ENCODE data around the gene KCNMB4.
"Not testable (repeated sequence)": the region's sequence is repeated elsewhere in the genome, so short reads cannot be mapped to it uniquely, and the experiment has no call there.

KCNMB4 gene

GRCh38 chr12:70367258-70368141, 1.4 kb downstream of the KCNMB4 start:
- DNase-seq (ENCODE audit: extremely low spot score, insufficient read length, low read depth) (no peak), FAIRE-seq (no peak)

GRCh38 chr12:70372881-70373280, 6.8 kb downstream of the KCNMB4 start:
- DNase-seq (ENCODE audit: extremely low spot score, insufficient read length, low read depth) (no peak), FAIRE-seq (no peak)

GRCh38 chr12:70379846-70380245, 13.8 kb downstream of the KCNMB4 start:
- DNase-seq (ENCODE audit: extremely low spot score, insufficient read length, low read depth), result no peak
- no peak for FAIRE-seq

GRCh38 chr12:70383484-70383883, 17.4 kb downstream of the KCNMB4 start:
- FAIRE-seq (no peak), DNase-seq (ENCODE audit: extremely low spot score, insufficient read length, low read depth) (no peak)

GRCh38 chr12:70383886-70384285, 17.8 kb downstream of the KCNMB4 start:
- no peak for FAIRE-seq
- DNase-seq (ENCODE audit: extremely low spot score, insufficient read length, low read depth), result no peak

GRCh38 chr12:70386771-70387170, 20.7 kb downstream of the KCNMB4 start:
- FAIRE-seq (no peak), DNase-seq (ENCODE audit: extremely low spot score, insufficient read length, low read depth) (no peak)

GRCh38 chr12:70389678-70390077, 23.6 kb downstream of the KCNMB4 start:
- no peak for FAIRE-seq
- DNase-seq (ENCODE audit: extremely low spot score, insufficient read length, low read depth), result no peak

GRCh38 chr12:70392631-70393030, 26.5 kb downstream of the KCNMB4 start:
- DNase-seq (ENCODE audit: extremely low spot score, insufficient read length, low read depth); FAIRE-seq: not testable (repeated sequence)

GRCh38 chr12:70393787-70394499, 27.9 kb downstream of the KCNMB4 start:
- DNase-seq (ENCODE audit: extremely low spot score, insufficient read length, low read depth) (no peak), FAIRE-seq (no peak)

- DNase-seq (ENCODE audit: extremely low spot score, insufficient read length, low read depth) (no peak), FAIRE-seq (no peak)
Measured at GRCh38 chr12:70398002-70398401, 31.9 kb downstream of the KCNMB4 start.

GRCh38 chr12:70398862-70399261, 32.8 kb downstream of the KCNMB4 start:
- no peak for DNase-seq (ENCODE audit: extremely low spot score, insufficient read length, low read depth)
- FAIRE-seq, result no peak

GRCh38 chr12:70399311-70399710, 33.2 kb downstream of the KCNMB4 start:
- DNase-seq (ENCODE audit: extremely low spot score, insufficient read length, low read depth), result no peak
- no peak for FAIRE-seq

- no peak for FAIRE-seq
- DNase-seq (ENCODE audit: extremely low spot score, insufficient read length, low read depth), result no peak
Measured at GRCh38 chr12:70400124-70400523, 34.0 kb downstream of the KCNMB4 start.

GRCh38 chr12:70402597-70402996, 36.5 kb downstream of the KCNMB4 start:
- DNase-seq (ENCODE audit: extremely low spot score, insufficient read length, low read depth), result no peak
- no peak for FAIRE-seq

GRCh38 chr12:70403826-70404225, 37.7 kb downstream of the KCNMB4 start:
- DNase-seq (ENCODE audit: extremely low spot score, insufficient read length, low read depth) (no peak), FAIRE-seq (no peak)

GRCh38 chr12:70408004-70408790, 42.1 kb downstream of the KCNMB4 start:
- FAIRE-seq, result no peak

GRCh38 chr12:70415987-70416386, 49.9 kb downstream of the KCNMB4 start:
- FAIRE-seq, result no peak

More at GRCh38 chr12:70408004-70408790, 42.1 kb downstream of the KCNMB4 start:
- no peak for DNase-seq (ENCODE audit: extremely low spot score, insufficient read length, low read depth)

GRCh38 chr12:70417121-70417520, 51.0 kb downstream of the KCNMB4 start:
- DNase-seq (ENCODE audit: extremely low spot score, insufficient read length, low read depth) (no peak), FAIRE-seq (no peak)

More at GRCh38 chr12:70415987-70416386, 49.9 kb downstream of the KCNMB4 start:
- DNase-seq (ENCODE audit: extremely low spot score, insufficient read length, low read depth), result no peak

GRCh38 chr12:70418101-70418500, 52.0 kb downstream of the KCNMB4 start:
- DNase-seq (ENCODE audit: extremely low spot score, insufficient read length, low read depth), result no peak
- no peak for FAIRE-seq

GRCh38 chr12:70422631-70423030, 56.5 kb downstream of the KCNMB4 start:
- DNase-seq (ENCODE audit: extremely low spot score, insufficient read length, low read depth) (no peak), FAIRE-seq (no peak)

All from GM18507 (cell line).